Stimulated activated CD8-positive, alpha-beta memory T cell treated with anti-CD3 and anti-CD28 coated beads, Interleukin-15, amount 100 ng/mL, for 4 hours (primary cell): ENCODE measurements around the gene ACOT12.

ENCODE experiments used
- DNase-seq, 2 donors: peaks; one replicate each; pipeline ENCODE4 v3.0.0-alpha.2; 2020; ENCODE audit warnings: low read depth in 2 of 2

ACOT12 gene

DNA sequence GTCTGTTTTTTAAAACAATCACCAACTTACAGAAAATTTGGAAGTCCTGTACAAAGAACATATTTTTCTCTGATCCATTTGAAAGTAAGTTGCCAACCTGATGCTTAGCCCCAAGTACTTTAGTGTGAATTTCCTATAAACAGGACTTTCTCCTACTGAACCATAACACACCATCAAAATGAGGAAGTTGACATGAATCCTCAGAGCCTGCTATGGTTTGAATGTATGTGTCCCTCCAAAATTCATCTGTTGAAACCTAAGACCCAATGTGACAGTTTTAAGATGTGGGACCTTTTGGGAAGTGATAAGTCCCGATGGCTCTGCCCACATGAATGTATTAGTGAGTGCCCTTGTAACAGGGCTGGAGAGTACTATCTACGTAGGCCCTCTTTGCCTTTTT, 6.4 kb upstream of the ACOT12 start:
- no peak for DNase-seq

DNA sequence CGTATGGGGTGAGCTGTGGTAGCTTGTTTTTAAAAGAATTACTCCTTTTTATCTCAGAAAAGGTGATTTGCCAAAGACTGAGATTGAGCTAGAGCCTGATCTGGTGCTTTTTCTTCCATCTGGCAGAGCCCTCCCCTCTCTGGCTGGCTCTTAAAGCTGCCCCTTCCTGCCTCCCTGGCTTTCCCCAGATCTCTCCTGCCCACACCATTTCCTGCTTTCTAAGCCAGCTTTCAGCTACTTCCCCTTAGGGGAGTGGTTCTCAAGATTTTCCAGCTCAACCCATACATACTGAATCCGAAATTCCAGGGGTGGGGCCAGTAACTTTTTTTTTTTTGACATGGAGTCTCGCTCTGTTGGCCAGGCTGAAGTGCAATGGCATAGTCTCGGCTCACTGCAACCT, 4.8 kb upstream of the ACOT12 start:
- DNase-seq, result no peak

DNA sequence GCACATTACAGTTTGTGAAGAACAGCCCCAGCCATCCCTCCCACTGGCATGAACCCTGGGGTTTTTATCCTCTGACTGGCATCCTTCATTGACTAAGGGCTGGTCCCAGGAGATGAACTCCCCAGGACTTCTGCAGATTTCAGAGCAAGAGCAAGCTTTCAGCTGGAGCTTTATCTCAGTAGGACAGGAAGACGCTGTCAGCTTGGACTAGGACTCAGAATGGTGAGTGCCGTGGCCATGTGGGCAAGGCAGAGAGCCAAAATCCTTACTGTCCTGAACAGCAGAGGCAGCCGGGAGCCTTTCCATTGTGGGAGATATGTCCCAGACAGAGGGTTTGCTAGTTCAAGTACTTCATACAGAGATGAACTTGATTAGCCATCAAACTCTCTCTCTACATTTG, 3.2 kb upstream of the ACOT12 start:
- no peak for DNase-seq

DNA sequence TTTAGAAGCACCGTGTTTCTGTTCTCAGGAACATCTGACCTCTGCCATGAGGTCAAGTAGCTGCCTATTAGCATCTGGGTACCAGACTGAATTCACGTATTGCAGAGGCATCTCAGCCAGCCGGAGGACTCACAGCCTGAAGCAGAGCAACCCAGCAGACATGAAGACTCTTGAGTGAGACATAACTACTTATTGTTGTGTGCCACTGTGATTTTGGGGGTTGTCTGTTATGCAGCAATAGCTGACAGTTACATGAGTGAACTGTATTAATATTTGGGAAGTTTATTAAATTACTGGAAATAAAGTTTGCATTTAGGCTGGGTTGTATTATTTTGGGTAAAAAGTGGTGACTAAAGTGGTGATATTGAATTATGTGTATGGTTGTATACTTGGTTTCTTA, 1.3 kb upstream of the ACOT12 start:
- no peak for DNase-seq

DNA sequence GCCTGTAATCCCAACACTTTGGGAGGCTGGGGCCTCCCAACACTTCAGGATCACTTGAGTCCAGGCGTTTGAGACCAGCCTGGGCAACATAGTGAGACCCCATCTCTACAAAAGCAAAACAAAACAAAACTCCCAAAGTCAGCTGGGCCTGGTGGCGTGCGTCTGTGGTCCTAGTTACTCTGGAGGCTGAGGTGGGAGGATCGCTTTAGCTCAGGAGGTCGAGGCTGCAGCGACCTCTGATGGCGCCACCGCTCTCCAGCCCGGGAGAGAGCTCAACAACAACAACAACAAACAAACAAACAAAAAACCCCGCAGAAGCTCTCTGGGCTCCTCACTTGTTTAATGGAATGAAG, 528 bp downstream of the ACOT12 start:
- DNase-seq, result no peak

DNA sequence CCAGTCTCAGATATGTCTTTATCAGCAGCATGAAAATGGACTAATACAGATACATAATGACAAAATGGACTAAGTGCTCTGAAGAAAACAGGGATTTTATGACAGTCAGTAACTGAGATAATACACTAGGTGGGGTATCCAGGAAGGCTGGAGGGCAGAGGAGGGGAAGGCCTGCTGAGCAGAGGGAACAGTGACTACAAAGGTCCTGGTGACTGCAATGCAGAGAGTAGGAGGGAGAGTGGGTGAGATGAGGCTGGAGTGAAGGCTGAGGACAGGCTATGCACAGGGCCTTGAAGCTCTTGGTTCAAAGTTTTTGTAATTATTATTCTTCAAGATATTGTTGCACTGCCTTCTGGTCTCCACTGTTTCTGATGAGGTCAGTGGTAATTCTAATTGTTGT, 4.9 kb downstream of the ACOT12 start:
- DNase-seq, result no peak

DNA sequence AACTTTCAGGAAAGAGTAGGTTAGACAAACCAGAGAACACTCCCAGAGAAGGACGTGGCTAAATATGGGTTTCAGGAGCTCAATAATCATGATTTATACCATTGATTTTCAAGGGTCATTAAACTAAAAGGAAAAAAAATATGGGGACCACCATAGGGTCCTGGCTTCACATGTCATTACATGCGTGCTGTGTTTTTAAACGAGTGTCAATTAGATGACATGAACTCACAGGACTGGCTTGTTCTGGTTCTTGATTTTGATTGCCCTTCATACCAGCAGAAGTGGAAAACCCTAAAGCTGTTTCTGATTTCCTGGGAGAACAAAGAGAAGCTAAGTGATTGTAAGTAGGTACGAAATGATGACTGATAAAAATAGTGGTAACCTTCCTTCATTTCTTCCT, 5.8 kb downstream of the ACOT12 start:
- no peak for DNase-seq

DNA sequence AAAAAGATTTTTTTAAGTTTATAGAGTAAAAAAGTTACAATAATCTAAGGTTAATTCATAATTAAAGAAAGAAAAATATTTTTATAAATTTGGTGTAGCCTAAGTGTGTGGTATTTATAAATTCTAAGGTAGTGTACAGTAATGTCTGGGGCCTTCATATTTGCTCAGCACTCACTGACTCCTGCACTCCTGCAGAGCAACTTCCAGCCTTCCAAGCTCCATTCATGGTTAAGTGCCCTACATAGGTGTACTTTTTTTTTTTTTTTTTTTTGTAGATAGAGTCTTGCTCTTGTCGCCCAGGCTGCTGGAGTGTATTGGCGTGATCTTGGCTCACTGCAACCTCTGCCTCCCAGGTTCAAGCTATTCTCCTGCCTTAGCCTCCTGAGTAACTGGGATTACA, 10.1 kb downstream of the ACOT12 start:
- DNase-seq, result no peak

DNA sequence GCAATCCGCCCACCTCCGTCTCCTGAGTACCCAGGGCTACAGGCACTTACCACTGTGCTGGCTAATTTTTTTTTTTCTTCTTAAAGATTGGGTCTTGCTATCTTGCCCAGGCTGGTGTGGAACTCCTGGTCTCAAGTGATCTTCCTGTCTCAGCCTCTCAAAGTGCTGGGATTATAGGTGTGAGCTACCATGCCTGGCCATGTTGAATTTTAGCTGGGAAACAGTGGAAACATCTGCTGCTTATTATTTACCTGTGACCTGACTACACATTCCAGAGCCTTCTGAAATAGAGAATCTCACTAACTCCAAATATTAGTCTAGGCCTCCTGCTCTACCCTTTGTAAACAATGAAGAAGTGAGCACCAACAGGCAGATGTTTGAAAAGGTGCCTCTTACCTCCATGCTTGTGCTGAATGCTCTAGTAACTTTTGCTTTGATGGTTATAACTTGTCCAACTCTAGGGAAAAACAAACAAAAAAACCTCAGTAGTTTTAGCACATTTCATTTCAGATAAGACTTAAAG, 22.5 kb downstream of the ACOT12 start:
- DNase-seq, result no peak

DNA sequence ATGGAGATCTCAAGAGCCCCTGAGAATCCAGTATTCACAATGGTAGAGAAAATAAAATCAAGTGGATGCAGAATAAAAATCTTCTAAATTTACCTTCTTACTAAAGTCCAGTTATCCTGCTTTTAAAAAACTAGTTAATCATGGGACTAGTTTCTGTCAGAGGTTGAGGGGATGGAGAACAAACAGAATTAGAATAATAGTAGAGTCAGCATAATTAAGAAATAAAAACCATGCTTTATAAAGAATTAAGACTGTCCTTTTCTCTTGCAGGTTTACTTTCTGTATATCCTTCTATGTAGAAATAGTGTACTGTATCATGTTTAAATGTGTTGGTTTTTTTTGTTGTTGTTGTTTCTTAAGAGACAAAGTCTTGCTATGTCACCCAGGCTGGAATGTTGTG, 23.0 kb downstream of the ACOT12 start:
- DNase-seq, result no peak

DNA sequence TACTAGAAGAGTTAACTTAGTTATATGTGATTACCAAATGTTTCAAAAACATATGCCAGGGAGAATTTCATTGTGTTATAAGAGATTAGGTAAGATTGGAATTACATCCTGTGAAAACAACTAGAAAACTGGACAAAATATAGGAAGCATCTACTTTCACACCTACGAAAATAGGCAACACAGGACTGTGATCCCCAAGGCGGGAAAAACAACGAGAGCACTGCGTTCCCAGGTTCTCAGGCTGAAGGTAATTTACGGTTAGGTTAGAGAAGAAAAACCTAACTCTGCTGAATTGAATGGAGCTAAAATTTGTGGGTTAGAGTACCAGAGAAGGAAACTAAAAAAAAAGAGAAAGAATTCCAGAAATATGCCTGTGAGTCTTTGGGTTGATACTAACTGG, 28.4 kb downstream of the ACOT12 start:
- DNase-seq, result no peak

DNA sequence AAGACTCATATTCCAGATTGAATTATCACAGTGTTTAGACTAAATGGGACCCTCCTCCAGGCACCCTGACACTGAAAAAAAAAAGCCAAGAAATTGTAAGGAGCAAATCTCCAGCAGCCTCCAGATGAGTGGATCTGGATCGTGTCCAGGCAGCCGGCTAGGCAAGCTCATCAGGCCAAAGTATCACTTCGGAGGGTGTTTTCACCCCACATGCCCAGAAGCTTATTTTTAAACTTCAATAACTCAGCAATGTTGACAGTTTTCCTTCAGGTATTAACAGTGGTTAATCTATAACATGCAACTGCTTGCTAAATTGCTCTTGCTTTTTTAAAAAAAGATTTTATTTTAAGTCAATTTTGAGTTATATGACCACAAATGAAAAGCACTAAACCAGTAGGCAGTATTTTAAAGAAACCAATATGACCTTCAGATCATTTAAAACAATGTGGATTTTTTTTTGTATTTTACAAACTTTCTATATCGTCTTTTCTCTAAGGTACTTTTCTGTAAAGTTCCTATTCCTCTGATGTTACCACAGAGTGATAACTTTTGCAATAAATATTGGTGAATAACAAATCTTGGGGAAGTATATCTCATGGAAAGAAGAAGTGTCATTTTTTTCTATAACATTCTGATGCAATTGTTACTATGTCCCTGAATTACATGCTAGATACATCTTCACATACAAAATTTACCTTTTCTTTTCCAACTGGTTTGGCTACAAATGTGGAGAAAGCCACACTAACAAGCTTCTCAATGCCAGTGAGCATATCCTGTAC, 30.7 kb downstream of the ACOT12 start:
- no peak for DNase-seq

DNA sequence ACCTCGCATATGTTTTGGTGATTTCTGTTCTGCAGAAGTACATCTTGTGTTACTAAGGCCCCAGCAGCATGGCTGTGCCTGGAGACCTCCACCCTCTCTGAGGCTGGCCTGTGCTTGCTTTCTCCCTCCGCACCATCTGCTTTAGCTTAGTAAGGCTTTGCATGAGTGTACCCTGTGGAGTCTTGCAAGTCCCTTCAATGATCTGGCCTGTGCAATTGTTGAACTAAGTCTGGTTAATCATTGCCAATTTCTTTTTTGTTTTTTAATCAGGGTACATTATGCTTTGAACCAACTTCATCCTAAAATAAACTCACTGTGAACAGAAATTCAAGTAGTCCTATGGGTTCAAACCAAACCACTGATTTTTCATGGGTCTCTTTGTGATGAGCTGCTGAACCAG, 32.3 kb downstream of the ACOT12 start:
- no peak for DNase-seq

DNA sequence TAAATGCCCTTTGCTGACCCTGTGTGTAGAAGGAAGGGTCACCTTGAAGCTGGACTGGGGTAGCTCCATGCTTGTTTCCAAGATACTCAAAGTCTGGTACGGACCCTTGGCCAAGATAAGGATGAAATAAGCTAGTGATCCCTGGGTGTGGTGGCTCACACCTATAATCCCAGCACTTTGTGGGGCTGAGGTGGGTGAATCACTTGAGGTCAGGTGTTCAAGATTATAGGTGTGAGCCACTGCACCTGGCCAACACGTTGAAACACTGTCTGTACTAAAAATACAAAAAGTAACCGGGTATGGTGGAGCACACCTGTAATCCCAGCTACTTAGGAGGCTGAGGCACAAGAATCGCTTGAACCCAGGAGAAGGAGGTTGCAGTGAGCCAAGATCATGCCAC, 33.3 kb downstream of the ACOT12 start:
- no peak for DNase-seq

DNA sequence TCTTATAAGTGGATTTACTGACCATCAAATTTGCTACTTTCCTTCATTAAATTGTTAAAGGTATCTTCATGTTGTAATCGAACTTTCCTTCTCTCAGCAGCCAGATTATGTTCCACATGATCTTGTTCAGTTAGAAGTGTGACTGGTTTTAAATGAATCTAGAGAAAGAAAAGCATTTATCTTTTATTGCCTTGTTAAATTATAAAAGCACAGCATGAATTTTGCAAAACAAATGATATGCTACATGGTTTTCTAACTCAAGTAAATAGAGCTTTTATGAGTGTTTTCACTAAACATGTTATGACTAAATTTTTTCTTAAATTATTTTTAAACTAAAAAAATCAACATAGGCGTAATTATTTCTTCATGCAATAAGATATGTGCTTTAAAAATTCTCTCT, 34.1 kb downstream of the ACOT12 start:
- no peak for DNase-seq

DNA sequence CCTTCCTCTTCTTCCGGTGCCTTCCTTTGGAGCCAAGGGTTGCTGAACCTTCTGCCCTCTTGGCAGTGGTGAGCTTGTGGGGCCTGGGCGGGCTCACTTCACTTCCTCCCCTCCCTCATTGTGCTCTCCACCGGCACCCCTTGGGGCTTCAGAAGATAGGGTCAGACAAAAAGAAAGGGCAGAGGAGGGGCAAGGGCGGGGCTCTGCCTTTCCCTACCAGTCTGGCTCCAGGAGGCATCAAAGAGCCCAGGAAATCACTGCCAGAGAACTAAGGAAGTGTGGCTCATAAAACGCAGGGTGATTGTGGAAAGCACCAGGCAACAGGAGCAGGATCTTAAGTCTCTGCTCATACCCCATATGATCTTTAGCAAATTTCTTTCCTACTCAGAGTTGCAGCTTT, 34.8 kb downstream of the ACOT12 start:
- DNase-seq, result no peak

DNA sequence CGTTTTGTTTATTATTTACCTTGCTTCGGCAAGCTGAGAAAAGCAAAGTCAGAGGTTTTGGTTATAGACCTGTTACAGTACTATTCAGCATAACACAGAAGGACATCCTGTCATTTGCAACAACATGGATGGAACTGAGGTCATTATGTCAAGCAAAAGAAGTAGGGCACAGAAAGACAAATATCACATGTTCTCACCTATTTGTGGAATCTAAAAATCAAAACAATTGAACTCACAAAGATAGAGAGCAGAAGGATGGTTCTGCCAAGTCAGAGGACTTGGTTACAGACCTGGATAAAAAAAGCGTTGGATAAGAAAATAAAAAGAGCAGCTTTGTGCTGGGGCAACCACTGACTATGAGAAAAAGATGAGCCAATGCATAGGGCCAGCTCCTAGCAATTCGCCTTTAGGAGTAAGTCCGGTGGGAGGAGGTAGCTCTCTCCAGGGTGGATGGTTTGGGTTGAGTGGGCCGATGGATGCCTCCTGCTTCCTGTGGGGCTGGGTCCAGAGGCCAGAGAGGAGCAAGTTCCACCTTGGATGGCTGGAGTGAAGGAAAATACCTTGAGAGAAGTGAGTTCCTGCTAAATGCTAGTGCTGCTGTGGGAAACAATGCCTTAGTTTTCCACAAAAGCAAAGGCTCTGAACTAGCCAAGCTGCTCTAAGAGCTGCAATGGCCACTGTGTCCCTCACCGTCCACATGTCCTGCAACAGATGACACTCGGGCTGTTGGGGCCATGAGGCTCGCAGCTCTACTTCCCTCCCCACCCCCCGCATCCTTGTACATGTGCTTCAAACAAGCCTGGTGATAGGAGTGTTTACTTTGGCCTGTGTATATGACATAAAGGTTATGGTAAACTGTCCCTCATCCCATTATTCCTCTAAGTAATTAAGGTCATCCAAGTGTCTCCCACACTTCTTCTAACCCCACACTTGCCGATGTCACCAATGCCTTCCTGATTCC, 38.4 kb downstream of the ACOT12 start:
- no peak for DNase-seq

DNA sequence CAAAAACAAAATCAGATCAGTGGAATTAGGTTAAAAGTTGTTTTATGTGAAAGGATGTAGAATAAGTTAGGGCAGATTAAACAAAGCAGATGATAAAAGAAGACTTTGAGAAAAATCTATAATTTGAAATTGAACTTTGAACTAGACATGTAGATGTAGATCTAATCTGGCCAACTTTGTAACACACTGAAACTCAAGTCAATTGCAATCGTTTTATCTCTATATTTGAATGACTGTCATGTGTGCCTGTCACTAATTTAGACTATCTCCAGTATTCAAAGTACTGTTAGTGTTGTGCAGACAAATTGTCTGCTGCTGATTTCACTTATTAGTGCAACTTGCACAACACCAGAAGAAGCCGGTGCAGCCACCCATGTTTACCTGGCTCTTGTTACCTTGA, 39.8 kb downstream of the ACOT12 start:
- no peak for DNase-seq

DNA sequence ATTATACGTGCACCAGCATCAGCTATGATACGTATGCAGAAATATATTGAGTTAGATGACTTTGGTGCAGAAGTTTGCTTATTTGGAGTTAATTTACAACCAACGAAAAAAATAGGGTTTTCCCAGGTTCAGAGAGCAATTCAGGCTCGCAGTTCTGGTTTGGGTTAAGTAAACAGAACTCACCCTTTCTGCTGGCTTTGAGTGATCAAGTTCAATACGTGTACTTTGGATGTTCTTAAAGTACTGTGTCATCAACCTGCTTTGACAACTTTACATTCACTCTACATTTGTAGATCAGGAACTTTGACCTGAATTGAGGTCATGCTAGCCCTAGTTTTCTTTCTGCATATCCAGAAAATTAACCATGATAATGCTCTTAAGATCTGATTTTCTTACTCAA, 40.7 kb downstream of the ACOT12 start:
- DNase-seq, result no peak

DNA sequence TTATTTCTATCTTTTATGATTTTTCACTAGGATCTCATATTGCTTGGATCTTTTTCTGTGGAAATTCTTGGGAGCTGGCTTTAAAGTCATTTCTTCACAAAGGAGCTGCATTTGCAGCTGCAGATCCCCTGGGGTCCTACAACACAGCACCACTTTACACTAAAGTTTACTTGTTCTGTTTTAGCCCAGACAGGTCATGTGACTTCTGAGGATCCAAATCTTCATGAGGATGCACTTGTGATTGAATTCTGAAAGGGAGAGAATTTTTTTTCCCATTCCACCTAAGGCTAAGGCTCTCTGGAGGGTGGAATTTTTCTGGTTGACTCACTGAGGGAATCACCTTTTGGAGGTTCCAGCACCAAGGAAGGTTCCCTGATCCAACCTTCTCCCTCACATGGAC, 43.4 kb downstream of the ACOT12 start:
- no peak for DNase-seq

DNA sequence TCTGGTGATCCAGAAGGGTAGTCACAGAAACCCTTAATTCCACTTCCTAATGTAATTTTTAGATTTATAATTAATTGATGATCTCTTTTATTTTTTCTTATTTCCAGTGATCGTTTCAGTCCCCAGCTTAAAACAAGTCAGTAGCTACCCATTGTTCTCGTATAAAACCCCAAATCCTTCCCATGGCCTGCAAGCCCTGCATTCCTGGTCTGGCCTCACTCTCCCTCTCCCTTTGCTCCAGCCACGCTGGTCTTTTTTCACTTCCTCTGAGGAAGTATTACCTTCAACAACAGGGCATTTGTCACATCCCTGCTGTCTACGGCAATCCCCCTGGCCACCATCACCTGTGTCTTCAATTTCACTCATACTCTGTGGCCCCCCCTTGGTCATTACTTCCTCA, 44.8 kb downstream of the ACOT12 start:
- no peak for DNase-seq

DNA sequence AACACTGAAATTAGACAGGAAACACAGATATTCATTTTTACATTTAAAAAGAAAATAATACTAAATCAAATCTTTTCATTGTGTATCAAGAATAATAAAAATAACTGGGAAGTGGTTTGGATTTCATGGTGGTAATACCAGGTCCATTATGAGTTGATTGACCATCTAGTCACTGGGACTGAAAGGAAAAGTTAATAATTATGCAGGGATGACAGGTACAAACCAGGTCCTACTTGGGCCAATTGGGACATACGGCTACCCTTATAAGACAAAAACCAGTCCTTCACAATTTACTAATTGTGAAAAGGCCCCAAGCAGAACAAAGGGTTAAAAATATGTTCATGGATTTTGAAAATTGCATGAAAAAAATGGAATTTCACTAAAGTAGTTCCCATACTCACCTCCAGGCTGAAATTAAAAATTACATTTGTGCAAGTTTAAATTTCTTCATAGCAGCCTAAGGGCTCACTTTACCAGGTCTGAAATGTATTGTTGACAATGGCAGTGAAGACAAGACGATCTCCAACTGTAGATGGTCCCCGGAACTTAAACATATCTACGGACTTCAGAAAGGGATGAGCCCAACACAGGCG, 48.4 kb downstream of the ACOT12 start:
- no peak for DNase-seq

DNA sequence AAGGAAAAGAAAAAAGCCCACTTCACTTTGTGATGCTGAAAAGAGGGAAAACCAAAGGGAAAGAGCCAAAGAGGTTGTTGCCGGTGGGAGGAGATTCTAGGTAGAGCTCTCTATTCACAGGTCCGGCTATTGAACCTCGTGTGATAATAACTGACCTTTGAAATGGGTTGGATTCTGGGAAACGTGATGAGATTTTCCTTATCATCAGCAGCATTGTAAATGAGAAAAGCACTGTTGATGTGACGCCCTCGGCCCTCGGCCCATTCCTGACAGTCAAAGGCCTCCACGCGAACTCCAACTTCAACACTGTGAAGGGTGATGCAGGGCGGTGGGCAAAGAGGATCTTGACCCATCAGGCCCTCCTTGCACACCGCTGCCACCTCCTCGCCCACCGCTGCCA, 49.2 kb downstream of the ACOT12 start:
- DNase-seq, result no peak
